ENCODE results near the gene PHB1.

DNA sequence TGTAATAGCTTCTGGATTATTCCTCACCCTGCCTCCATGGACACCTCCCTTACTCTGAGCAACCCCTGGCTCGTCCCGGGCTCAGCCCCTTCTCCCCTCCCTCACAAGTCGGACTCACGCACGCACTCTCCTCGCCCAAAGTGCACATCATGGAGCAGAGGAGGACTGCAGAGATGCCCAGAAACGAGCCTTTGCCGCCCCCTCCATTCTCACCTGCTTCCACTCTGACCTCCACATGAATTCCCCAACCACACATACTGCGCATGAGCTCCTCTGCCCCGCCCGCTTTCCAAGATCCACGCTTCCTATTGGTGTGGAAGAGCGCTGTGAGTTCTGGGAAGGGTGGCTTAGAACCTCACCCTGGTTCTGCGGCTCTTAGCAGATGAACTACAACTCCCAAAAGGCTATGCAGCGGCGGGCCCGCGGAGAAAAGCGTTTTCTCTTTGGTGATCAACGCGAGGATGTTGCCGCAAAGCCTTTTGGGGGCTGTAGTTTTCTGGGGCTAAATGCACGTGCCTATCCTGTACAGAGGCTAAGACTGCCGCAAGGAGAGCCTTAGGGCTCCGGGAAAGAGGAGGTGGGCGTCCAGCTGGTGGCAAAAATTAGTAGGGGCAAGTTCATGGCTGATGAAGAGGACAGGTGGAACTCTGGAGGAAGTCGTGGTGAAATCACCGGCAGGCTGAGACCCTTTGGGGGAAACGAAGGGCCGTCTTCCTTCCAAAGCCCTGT lies at the start of gene PHB1:
- TF ChIP-seq POLR2A (IDR thresholded peaks at IDR 0.05; ENCODE audit: low read depth, low read length) (peak; percentile 79), TAF1 (IDR thresholded peaks at IDR 0.05; ENCODE audit: borderline replicate concordance, low read depth, low read length) (no peak), POLR2AphosphoS5 (IDR thresholded peaks at IDR 0.05; ENCODE audit: low read depth, low read length) (peak; percentile 80)

Data from GM12892 (cell line).